ENCODE measurements around the gene SNX17. TPM values are rescaled to one million over a fixed set of nuclear protein-coding genes. Genes with fewer than 3 reads are reported as not detected.

The SNX17 gene
- total RNA-seq, 6 experiments from 2014 or later, result 50.1 to 58.9 (median 54.1) TPM

GRCh38 chr2:27376866-27377617, 6.6 kb downstream of the SNX17 start:
- H3K4me1 ChIP-seq, result peaks cover 0 to 49% (median 18%) of the 10 kb centered on the region in 4 donors
- ATAC-seq, result peak; percentile 20 to 56 (median 52)
- WGBS (ENCODE audit: insufficient coverage, low coverage, low lambda C conversion rate, missing lambda C conversion rate), result 17% methylated on average over 4 of the region's 10 CpGs
- DNase-seq, result peak; percentile 67 to 84 (median 77)
- peak overlapping the region in 1 of 3 donors; percentile 40 for H3K27ac ChIP-seq
- intact Hi-C loops (cut with DNase I), result no loop called here
- no peak for TF ChIP-seq POLR2A (IDR thresholded peaks at IDR 0.05)
- H3K4me3 ChIP-seq, result no peak overlapping the region
- no peaks in the 10 kb centered on the region for H3K9me3 ChIP-seq
- no peaks in the 10 kb centered on the region for H3K27me3 ChIP-seq
- H3K36me3 ChIP-seq, result peaks cover 6 to 63% (median 26%) of the 10 kb centered on the region in 4 donors

GRCh38 chr2:27377618-27378095, 7.2 kb downstream of the SNX17 start:
- H3K9me3 ChIP-seq, result no peaks in the 10 kb centered on the region
- WGBS (ENCODE audit: insufficient coverage, low coverage, low lambda C conversion rate, missing lambda C conversion rate), result 60% methylated on average over 2 of the region's 18 CpGs
- no peaks in the 10 kb centered on the region for H3K27me3 ChIP-seq
- no peak overlapping the region for H3K4me3 ChIP-seq
- no peak for ATAC-seq
- H3K4me1 ChIP-seq, result peaks cover 0 to 43% (median 15%) of the 10 kb centered on the region in 4 donors
- TF ChIP-seq, protein P1, sequence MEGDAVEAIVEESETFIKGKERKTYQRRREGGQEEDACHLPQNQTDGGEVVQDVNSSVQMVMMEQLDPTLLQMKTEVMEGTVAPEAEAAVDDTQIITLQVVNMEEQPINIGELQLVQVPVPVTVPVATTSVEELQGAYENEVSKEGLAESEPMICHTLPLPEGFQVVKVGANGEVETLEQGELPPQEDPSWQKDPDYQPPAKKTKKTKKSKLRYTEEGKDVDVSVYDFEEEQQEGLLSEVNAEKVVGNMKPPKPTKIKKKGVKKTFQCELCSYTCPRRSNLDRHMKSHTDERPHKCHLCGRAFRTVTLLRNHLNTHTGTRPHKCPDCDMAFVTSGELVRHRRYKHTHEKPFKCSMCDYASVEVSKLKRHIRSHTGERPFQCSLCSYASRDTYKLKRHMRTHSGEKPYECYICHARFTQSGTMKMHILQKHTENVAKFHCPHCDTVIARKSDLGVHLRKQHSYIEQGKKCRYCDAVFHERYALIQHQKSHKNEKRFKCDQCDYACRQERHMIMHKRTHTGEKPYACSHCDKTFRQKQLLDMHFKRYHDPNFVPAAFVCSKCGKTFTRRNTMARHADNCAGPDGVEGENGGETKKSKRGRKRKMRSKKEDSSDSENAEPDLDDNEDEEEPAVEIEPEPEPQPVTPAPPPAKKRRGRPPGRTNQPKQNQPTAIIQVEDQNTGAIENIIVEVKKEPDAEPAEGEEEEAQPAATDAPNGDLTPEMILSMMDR (IDR thresholded peaks at IDR 0.05), result no peak
- TF ChIP-seq POLR2A (IDR thresholded peaks at IDR 0.05), result no peak
- peak overlapping the region in 1 of 3 donors; percentile 40 for H3K27ac ChIP-seq
- intact Hi-C loops (cut with DNase I), result no loop called here
- no peak for DNase-seq
- peaks cover 6 to 60% (median 26%) of the 10 kb centered on the region in 4 donors for H3K36me3 ChIP-seq

GRCh38 chr2:27378096-27378808, 7.8 kb downstream of the SNX17 start:
- ATAC-seq (peak in 2 of 4 donors; percentile 2 to 5), DNase-seq (peak in 2 of 3 donors; percentile 44 to 51)
- no peak for TF ChIP-seq POLR2A (IDR thresholded peaks at IDR 0.05)
- TF ChIP-seq, protein P1 (IDR thresholded peaks at IDR 0.05), result peak in 3 of 4 donors; percentile 17 to 41 (median 21)
- intact Hi-C loops (cut with DNase I), result no loop called here
- H3K4me1 ChIP-seq, result peaks cover 0 to 41% (median 15%) of the 10 kb centered on the region in 4 donors
- H3K4me3 ChIP-seq, result no peak overlapping the region
- peaks cover 6 to 57% (median 24%) of the 10 kb centered on the region in 4 donors for H3K36me3 ChIP-seq
- WGBS (ENCODE audit: insufficient coverage, low coverage, low lambda C conversion rate, missing lambda C conversion rate), result 37% methylated on average over 3 of the region's 29 CpGs
- no peaks in the 10 kb centered on the region for H3K9me3 ChIP-seq
- H3K27ac ChIP-seq, result peak overlapping the region in 1 of 3 donors; percentile 40
- no peaks in the 10 kb centered on the region for H3K27me3 ChIP-seq

- H3K4me1 ChIP-seq, result peaks cover 0 to 41% (median 15%) of the 10 kb centered on the region in 4 donors
- intact Hi-C loops (cut with DNase I), result no loop called here
- H3K4me3 ChIP-seq, result peak overlapping the region in 2 of 3 donors; percentile 54 to 77
- no peak for TF ChIP-seq POLR2A (IDR thresholded peaks at IDR 0.05)
- TF ChIP-seq, protein P1 (IDR thresholded peaks at IDR 0.05), result no peak
- no peaks in the 10 kb centered on the region for H3K9me3 ChIP-seq
- WGBS (ENCODE audit: insufficient coverage, low coverage, low lambda C conversion rate, missing lambda C conversion rate), result 80% methylated on average over 1 of the region's 9 CpGs
- H3K27ac ChIP-seq, result peak overlapping the region in 2 of 3 donors; percentile 61 to 95
- peaks cover 6 to 55% (median 21%) of the 10 kb centered on the region in 4 donors for H3K36me3 ChIP-seq
- ATAC-seq, result no peak
- H3K27me3 ChIP-seq, result no peaks in the 10 kb centered on the region
- no peak for DNase-seq
Observed at GRCh38 chr2:27378809-27379290, 8.4 kb downstream of the SNX17 start.
